GM21526 (cell line): ENCODE measurements around the gene METRN.
"Not testable (repeated sequence)": the region's sequence is repeated elsewhere in the genome, so short reads cannot be mapped to it uniquely, and the experiment has no call there.

Experiments
- ATAC-seq: cut with Tn5 transposase; IDR thresholded peaks from one replicate; pipeline ENCODE4 v1.9.1; 2021; ENCODE audit warnings: moderate library complexity; ENCODE audit not compliant: unreplicated experiment, low FRiP score

METRN gene

DNA sequence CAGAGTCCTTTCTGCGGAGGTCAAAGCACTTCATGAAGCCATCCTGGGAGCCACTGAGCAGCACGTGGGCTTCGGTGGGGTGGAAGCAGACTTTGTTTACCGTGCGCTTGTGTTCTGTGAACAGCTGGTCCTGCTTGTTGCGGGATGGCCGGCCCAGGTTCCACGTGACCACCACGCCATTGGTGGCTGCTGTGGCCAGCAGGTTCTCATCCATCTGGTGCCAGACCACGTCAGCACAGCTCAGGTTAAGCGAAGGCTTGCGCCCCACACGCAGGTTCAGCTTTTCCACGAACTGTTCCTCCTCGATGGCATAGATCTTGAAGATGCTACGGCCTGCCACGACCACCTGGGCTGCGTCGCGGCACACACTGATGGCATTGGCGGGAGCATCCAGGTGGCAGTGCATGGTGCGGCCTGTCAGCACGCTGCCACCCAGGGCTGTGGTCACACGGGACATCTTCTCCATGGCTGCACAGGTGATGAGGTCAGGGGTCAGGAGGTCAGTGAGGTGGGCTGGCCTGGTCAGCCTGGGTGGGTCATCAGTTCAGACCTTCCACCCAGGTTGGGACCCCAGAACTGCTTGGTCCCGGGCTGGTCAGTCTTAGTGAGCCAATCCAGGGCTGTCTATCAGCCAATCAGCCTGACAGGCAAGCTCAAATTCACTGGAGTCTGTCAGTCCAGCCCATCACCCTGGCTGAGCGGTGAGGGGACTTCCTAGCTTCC, 25.6 kb upstream of the METRN start:
- ATAC-seq = no peak

DNA sequence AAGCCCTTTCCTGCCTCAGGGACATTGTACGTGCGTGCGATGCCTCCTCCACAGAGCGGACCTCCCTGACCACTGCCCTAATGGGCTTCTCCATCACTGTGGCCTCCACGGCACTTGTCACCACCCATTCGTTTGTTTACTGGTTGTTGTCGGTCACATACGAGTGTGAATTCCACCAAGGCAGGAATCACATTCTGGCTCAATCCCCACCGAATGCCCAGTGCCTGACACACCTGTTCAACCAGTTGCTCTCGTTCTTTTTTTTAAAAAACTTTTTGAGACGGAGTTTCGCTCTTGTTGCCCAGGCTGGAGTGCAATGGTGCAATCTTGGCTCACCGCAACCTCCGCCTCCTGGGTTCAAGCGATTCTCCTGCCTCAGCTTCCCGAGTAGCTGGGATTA, 23.7 kb upstream of the METRN start:
- ATAC-seq = not testable (repeated sequence)

DNA sequence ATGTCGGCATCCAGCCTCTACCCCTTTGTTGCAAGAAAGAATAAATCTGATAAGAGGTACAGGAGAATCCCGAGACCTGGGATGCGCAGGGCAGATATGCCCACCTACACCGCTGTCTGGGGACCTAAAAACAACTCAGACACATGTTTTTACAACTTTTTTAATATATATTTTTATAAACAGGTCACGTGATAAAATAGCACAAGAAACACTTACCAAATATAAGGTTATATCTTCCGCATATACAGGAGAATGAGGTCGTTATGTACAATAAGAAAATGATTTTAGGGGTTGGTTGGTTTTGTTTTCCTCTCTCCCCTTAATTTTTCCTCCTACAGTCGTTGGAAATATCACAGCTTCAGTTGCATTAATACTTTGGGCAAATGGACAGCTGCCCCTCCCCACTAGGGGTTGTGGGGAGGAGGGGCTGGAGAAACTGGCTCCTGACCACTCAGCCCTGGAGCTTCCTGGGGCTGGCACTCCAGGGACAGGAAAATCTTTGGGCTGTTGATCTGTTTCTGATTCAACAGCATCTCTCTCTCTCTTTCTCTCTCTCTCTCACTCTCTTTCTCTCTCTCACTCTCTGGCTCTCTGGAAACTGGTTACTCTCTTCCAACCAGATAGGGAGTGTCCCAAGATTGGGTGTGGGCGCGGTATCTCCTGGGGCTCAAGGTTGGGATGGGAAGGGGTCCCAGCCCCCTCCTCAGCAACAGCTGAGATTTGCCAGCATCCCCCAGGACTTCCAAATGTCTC, 22.4 kb upstream of the METRN start:
- no peak for ATAC-seq

DNA sequence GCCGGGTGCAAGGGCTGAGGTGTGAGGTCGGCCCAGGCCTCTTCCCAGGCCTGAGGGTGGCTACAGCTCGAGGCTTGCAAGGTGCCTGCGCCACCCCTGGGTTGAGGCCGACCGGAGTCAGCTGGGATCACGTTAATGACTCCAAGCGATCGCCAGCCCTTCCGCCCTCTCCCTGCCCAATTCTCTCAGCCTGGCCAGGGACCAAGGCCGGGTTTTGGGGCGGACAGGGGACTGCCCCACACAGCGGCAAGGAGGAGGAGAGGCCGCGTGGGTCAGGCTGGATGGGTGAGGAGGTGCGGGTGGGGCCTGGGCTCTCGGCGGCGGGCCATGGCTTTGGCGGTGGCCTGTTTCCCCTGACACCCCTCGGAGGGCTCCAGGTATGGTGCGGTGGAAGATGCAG, 21.6 kb upstream of the METRN start:
- no peak for ATAC-seq

DNA sequence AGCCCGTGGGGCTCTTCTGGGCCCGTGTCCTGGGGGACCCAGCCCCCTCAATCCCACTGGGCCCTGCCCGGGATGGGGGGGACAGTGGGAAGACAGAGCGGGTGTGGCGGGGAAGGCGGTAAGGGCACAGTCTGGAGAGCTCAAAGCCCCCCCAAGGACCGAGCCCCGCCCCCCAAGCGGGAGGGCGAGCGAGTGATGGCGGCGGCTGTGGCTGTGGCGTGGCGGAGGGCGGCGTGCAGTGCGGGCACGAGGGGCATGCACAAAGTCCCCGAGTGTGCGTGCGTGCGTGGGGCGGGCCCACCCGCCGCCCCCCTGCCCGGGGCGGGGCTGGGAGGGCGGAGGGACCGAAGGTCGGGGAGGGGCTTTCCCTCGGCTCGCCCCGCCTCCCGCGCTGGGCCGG, 21.2 kb upstream of the METRN start:
- ATAC-seq = no peak

DNA sequence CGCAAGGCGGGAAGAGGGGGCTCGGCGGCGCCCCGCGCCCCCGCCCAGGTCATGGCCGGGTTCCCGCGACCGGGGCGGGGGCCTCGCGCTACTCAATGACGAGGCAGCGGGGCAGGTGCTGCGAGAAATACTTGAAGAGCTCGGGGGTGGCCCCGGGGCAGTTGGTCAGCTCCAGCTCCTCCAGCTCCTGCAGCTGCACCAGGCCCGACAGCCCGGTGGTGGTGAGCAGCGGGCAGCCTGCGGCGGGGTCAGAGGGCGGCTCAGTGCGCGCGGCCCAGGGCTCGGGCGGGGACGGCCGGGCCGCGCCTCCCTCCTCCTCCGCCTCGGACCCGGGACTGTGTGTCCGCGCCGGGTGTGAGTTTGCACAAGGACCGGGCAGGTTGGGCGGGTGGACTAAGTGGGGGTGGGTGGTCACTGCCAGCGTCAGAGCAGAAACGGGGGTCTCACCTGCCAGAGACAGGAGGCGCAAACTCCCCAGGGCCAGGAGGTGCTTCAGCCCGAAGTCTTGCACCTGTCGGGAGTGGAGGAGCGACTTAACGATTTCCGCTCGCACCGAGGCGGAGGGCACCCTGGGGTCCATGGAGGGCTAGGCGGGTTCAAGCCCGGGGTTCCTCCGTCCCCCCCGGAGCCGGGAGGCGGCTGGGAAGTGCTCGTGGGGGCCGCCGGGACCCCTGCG, 20.6 kb upstream of the METRN start:
- ATAC-seq = no peak

DNA sequence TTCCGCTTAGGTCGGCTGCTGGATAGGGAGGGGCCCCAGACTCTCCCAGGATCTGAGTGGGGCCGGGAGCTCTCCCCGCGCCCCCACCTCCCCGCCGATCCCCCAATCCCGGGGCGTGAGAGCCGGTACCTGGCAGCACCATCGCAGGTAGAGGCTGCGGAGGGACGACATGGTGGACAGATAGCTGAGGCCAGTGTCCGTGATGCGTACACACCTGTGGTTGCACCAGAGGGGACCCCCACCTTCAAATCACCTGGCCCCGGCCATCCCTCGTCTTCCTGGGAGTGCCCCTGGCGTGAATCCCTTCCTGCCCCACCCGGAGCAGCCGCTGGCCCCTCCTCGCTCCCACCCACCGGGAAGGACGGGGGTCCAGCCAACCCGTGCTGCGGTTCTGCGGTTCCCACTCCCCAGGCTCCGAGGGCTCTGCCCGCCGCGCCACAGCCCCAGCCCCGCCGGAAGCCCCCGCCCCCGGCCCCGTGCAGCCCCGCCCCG, 20.0 kb upstream of the METRN start:
- no peak for ATAC-seq

DNA sequence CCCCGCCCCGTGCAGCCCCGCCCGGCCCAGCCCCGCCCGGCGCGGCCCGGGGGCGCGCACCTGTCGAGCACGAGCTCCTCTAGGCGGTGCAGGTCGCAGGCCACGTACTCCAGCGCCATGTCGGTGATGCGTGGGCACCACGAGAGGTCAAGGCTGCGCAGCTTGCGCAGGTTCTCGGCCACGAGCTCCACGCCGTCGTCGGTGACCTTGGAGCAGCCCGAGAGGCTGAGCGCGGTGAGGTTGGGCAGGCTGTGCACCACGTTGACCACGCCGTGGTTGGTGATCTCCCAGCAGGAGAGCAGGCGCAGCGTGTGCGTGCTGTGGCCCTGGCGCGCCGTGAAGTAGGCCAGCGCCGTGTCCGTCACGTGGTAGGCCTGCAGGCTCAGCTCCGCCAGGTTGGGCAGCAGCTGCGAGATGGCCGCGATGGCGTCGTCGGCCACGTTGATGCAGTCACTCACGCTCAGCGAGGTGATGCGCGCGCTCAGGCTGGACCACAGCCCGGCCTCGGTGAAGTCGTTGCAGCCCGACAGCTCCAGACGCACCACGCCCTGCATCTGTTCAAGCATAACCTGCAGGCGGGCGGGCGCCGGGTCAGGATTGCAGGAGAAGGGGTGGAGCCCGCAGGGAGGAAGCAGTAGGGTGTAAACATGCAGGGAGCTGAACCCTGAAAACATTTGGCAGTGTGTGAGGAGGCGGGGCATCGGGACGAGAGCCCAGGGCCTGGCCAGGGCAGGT, 19.4 kb upstream of the METRN start:
- no peak for ATAC-seq

DNA sequence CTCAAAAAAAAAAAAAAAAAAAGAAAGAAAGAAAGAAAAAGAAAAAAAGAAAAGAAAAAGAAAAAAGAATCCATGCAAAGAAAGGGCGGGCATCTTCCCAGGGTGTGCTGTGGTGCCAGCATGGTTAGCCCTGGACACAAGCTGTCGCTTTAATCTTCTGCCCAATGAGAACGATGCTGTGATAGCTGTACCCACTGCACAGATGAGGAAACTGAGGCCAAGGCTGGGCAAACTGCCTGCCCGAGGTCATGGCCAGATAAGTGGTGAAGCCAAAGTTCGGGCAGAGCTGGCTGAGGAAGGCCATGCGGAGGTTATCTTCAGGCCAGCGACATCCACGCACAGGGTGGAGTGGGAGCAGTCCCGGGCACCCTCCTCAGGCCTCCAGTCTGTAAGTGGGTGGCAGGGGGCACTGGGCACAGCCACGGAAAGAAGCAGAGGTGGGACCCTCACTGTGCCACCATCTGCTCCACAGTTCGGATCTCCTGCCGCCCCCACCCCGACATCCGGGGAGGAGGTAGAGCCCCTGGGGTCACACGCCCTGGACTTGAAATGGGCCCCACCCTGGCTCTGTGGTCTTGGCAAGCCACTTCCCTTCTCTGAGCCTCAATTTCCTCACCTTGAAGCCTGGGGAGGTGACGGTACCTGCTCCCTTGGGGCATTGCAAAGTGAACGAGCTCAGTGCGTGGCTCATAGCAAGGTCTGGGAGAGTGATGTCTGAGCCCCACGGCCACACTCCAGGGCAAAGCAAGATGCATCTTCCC, 15.8 kb upstream of the METRN start:
- ATAC-seq = no peak

DNA sequence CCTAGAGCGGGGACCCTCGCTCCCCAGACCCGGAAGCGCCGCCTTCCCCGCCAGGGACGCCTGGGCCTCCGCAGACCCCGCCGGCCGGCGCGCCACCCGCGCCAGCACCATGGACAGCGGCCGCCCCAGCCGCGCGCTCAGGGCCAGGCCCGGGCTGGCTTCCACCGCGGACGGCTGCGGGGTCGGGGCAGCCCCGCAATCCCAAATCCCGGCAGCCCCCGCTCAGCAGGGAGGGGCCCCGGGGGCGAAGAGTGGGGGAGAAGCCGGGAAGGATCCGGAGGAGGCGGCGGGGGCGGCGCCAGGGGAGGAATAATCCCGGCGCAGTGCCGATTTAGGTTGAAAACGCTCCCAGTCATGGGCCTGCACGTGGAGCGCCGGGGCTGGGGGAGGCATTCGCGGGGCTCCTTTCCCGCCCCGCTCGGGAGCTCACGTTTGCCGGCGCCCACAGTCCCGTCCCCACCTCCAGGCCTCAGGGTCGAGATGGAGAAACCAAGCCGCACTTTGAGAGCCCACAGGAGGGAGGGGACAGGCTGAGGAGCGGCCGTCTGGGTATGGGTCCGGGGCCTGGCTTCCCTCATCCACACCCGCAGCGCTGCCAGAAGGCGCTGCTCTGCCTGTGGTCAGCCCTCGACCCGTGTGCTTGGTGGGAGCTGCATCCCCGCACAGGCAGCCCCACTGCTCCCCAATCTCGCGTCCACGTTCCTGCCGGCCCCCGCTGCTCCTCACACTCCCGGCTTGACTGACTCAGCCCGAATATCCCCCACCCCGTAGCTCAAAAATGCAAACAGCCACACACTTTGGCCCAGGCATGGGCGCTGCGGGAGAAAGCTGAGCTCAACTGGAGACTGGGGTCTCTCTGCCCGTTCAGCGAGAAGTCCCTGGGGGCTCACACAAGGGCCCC, 14.0 kb upstream of the METRN start:
- no peak for ATAC-seq

DNA sequence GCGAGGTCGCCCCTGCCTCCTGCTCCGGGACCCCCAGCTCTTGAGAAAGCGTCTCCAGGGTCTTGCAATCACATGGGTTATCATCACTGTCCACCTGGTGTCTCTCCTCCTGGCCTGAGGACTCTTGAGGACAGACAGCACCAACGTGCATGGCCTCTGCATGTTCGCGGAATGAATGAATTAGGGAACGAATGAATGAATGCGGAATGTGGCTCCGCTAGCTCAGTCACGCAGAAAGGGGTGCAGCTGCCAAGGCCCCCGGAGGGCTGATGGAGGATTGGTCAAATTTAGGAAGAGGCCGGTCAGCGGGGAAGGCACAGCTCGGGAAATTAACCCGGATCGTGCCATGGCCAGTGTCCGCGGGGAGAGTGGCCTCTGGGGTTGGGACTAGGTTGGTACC, 12.6 kb upstream of the METRN start:
- no peak for ATAC-seq

DNA sequence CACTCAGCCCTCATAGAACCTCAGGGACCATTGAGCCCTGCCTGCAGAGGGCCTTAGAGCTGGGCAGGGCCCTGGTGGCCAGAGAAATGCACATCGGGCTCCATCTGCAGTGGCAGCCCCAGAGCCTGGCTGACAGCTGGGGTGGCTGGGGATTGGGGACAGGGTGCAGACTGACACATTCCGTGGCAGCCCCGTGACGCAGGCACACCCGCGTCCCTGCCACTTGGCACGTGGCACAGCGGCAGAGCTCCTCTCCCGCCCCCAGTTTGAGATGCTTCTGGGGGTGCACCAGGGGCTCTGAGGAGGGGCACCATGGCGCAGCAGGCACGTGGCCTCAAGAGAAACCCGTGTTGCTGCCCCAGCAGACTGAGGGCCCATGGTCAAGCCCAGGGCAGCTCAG, 11.5 kb upstream of the METRN start:
- no peak for ATAC-seq

DNA sequence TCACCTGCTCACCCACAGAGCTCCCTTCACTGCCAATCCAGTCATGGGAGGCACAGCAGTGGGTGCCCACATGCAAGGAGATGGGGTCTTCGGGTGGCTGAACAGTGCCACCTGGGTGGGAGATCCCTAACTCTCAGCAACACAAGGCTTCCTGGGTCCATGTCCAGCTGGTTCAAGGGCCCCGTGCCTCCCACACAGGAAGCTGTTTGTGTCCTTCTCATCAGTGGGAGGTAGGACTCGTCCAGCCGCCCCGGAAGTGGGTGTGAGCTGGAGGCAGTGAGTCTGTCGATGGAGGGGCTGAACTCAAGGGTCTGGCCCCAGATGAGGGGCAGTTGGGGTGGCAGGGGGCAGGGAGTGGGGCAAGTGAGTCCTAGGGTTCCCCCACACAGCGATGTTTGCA, 10.9 kb upstream of the METRN start:
- no peak for ATAC-seq

DNA sequence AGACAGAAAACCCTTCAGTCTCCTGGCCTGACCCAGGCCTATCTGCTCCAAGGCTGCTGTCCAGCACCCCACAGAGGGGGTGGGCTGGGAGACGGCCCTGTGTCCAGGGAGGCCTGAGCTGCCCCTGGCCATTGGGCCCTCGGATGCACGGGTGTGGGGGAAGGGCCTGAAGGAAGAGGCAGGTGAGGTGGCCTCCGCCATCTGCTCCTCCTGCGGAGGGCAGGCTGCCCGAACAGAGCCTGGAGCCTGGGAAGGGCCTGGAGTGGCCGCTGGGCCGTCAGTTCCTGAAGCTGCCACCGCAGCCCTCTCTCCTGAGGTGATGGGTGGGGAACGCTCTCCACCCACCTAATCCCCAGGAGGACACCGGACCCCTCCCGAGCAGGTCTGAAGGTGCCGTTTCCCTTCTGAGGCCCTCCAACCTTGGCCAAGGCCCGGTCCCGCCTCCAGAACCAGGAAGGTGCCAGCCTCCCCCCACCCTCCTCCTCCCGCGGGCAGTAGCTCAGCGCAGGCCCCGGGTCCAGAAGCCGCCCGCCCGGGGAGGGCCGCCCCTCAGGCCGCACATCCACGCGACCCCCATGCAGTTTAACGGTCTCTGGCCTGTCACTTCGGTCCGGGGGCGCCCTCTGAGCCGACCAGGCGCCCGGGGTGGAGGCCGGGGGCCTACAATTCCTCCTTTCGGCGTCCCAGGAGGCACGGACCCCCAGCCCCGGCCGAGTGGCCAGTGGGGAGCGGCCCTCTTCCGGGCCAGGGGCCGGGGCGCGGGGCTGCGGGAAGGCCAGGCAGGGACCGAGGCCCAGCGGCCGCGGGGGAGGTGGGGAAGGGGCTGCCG, 10.2 kb upstream of the METRN start:
- no peak for ATAC-seq

DNA sequence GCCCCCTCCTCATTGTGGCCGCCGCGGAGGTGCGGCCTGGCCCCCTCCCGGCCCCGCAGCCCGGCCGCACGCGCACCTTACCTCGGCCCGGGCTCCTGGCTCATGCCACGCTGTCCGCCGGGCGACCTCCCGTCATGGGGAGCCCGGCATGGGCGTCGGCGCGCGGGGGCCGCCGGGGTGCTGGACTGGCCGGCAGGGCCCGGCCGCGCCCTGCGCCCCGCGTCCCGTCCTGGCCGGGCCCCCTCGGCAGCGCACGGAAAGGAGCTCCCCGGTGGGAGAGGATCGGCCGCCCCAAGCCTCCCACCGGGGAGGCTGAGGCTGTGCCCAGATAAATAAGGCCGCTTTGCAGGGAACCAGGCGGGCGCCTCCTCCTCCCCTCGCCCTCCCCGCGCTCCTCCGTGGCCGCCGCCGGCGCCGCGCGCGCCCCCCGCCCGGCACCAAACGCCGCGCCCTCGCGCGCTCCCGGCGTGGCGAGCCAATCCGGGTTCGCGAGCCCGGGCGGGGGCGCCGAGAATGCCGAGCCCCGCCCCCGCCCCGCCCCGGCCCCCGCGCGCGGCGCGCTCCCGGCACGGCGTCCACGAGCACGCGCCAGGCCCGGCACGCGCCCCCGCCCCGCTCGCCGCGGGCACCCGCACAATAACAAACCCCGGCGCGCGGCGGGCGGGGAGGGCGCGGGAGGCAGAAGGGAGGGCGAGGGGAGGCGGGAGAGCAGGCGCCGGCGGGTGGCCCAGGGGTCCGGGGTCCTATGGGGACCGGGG, 9.3 kb upstream of the METRN start, which contains the start of gene FBXL16:
FBXL16 (minus strand) TSS at position 371 of the 758 bp plus-strand sequence. CDS start 8,396 bp downstream, outside the sequence.
- ATAC-seq = no peak

DNA sequence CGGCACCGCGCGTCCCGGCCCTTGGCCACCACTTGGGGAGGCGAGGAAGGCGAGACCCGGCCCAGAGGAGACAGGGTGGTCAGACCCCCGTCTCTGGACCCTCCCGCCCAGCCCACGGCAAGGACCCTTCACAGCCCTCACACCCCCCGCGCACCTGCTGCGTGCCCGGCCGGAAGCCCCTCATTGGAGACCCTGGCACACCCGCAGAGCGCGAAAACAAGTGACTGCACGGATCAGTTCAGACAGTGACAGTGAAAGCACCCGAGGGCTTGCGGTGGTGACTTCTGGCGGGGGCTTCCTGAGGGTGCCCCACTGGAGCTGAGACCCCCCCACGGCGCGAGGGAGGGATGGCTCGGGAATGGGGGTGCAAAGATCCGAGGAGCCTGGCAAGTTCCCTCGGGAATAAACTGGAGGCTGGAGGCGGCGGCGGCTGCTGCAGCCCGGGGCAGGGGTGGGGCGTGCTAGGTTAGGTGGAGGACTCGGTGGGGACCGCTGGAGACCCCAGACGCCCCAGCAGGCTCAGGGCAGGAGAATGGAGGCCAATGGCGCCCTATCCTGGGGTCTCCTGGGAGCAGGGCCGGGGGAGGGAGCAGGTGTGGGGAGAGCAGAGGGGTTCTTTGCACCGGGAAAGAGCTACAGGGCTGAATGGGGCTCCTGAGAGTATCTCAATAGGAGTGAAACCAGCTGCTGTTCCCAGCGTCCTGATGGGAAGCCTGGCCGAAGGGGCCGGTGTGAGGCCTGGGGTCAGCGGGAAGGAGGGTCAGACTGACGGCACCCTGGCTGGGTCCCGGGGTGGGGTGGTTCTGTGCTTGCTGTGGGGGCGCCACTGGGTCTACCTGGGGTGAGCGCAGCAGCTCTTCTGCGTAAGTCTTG, 8.5 kb upstream of the METRN start:
- ATAC-seq = no peak
